WI38 (cell line): ENCODE results near the gene PSMC3.

ENCODE experiments used
- H3K4me3 ChIP-seq: 2 replicates; pipeline ENCODE4 v1.5.1; 2011; ENCODE audit warnings: low read depth, mild to moderate bottlenecking, control low read depth, low read length
- CTCF ChIP-seq: IDR thresholded peaks from 2 replicates; pipeline ENCODE4 v1.5.1; 2012; ENCODE audit warnings: low read depth, mild to moderate bottlenecking, control low read depth, low read length

Gene PSMC3

GRCh38 chr11:47443028-47443700 lies 16.9 kb upstream of the PSMC3 start:
- no peak for TF ChIP-seq CTCF
- no peak overlapping the region for H3K4me3 ChIP-seq

GRCh38 chr11:47442514-47442913 lies 16.3 kb upstream of the PSMC3 start:
- no peak for TF ChIP-seq CTCF
- no peak overlapping the region for H3K4me3 ChIP-seq

- no peak for TF ChIP-seq CTCF
- no peak overlapping the region for H3K4me3 ChIP-seq
Observed at GRCh38 chr11:47441421-47441820, 15.2 kb upstream of the PSMC3 start.

- no peak for TF ChIP-seq CTCF
- H3K4me3 ChIP-seq, result no peak overlapping the region
Observed at GRCh38 chr11:47440054-47440476, 13.8 kb upstream of the PSMC3 start.

- no peak for TF ChIP-seq CTCF
- no peak overlapping the region for H3K4me3 ChIP-seq
Observed at GRCh38 chr11:47438721-47439120, 12.5 kb upstream of the PSMC3 start.

- H3K4me3 ChIP-seq, result no peak overlapping the region
- TF ChIP-seq CTCF, result no peak
Observed at GRCh38 chr11:47437746-47438418, 11.6 kb upstream of the PSMC3 start.

GRCh38 chr11:47437218-47437745 lies 11.0 kb upstream of the PSMC3 start:
- no peak for TF ChIP-seq CTCF
- no peak overlapping the region for H3K4me3 ChIP-seq
